SK-N-SH (cell line): ENCODE data around the gene RLBP1.

ENCODE experiments used
- CTCF ChIP-seq: fragments of 200-600 bp; sonication (generic); IDR thresholded peaks from 2 replicates; pipeline ENCODE4 v1.6.1; 2017; ENCODE audit warnings: antibody characterized with exemption, mild to moderate bottlenecking, moderate library complexity
- ELF1 ChIP-seq: IDR thresholded peaks from 2 replicates; pipeline ENCODE4 v1.4.0; 2012
- EP300 ChIP-seq, 2 experiments: IDR thresholded peaks; 2 replicates each; pipeline versions ENCODE4 v1.4.0 to v1.6.1; 2012; ENCODE audit warnings: borderline replicate concordance in 1 of 2, low read depth in 1 of 2, low read length in 1 of 2
- RCOR1 ChIP-seq: fragments of 150-350 bp; IDR thresholded peaks from 2 replicates; pipeline ENCODE4 v1.6.1; 2017; ENCODE audit warnings: antibody characterized with exemption, low read length
- RFX5 ChIP-seq: IDR thresholded peaks from 2 replicates; pipeline ENCODE4 v1.6.1; 2012; ENCODE audit warnings: mild to moderate bottlenecking, improper control_type of control experiment, low read length
- SIN3A ChIP-seq: IDR thresholded peaks from 2 replicates; pipeline ENCODE4 v1.6.1; 2012; ENCODE audit warnings: low read depth, mild to moderate bottlenecking, low read length, moderate library complexity, borderline replicate concordance
- SMC3 ChIP-seq: IDR thresholded peaks from 2 replicates; pipeline ENCODE4 v1.6.1; 2012; ENCODE audit warnings: low read depth, low read length, improper control_type of control experiment
- TAF1 ChIP-seq: IDR thresholded peaks from 2 replicates; pipeline ENCODE4 v1.6.1; 2012; ENCODE audit warnings: low read depth, mild to moderate bottlenecking, low read length, moderate library complexity, borderline replicate concordance
- USF1 ChIP-seq: IDR thresholded peaks from 2 replicates; pipeline ENCODE4 v1.4.0; 2012; ENCODE audit warnings: low read depth, borderline replicate concordance

- TF ChIP-seq SMC3 (no peak), RCOR1 (no peak), EP300 (IDR thresholded peaks at IDR 0.05; ENCODE audit: borderline replicate concordance in 1 of 2, low read depth in 1 of 2, low read length in 1 of 2) (no peak), USF1 (no peak), CTCF (no peak), TAF1 (no peak), SIN3A (no peak), RFX5 (no peak), ELF1 (no peak)
These were observed 6.0 kb upstream of the RLBP1 start for GRCh38 chr15:89227425-89227824.
